Smooth muscle cell (in vitro differentiated cells): ENCODE results near the gene PLA2G12B. TPM values are rescaled to one million over a fixed set of nuclear protein-coding genes. Genes with fewer than 3 reads are reported as not detected.

Experiments
- DNase-seq: peaks from one replicate; lab custom pipeline; 2025; ENCODE audit not compliant: unreplicated experiment; lab: John Stamatoyannopoulos, UW
- H2AFZ ChIP-seq: fragments of 200-600 bp; sonication (generic); 2 replicates; pipeline ENCODE4 v1.6.0; 2016; ENCODE audit warnings: antibody characterized with exemption, low read depth, mild to moderate bottlenecking
- H3F3A ChIP-seq: fragments of 200-600 bp; sonication (generic); 2 replicates; pipeline ENCODE4 v1.6.0; 2017; ENCODE audit warnings: antibody characterized with exemption, low read depth
- H3K27ac ChIP-seq: fragments of 200-600 bp; sonication (generic); 2 replicates; pipeline ENCODE4 v1.5.1; 2016; ENCODE audit warnings: low read depth, mild to moderate bottlenecking
- H3K27me3 ChIP-seq: fragments of 200-600 bp; sonication (generic); 2 replicates; pipeline ENCODE4 v1.6.1; 2016; ENCODE audit warnings: low read depth, mild to moderate bottlenecking
- H3K36me3 ChIP-seq: fragments of 200-600 bp; sonication (generic); 2 replicates; pipeline ENCODE4 v1.5.1; 2016; ENCODE audit warnings: low read depth
- H3K4me1 ChIP-seq: fragments of 200-600 bp; sonication (generic); 2 replicates; pipeline ENCODE4 v1.5.1; 2016; ENCODE audit warnings: low read depth
- H3K4me2 ChIP-seq: fragments of 200-600 bp; sonication (generic); 2 replicates; pipeline ENCODE4 v1.6.0; 2016; ENCODE audit warnings: mild to moderate bottlenecking
- H3K4me3 ChIP-seq: fragments of 200-600 bp; sonication (generic); 2 replicates; pipeline ENCODE4 v1.5.1; 2016; ENCODE audit warnings: mild to moderate bottlenecking
- H3K79me2 ChIP-seq: fragments of 200-600 bp; sonication (generic); 2 replicates; pipeline ENCODE4 v1.6.0; 2016; ENCODE audit warnings: low read depth, mild to moderate bottlenecking
- H3K9ac ChIP-seq: fragments of 200-600 bp; sonication (generic); 2 replicates; pipeline ENCODE4 v1.6.0; 2016; ENCODE audit warnings: low read depth
- H3K9me3 ChIP-seq: fragments of 200-600 bp; sonication (generic); replicated peaks from 2 replicates; pipeline ENCODE4 v1.5.1; 2016; ENCODE audit warnings: low read depth
- H4K20me1 ChIP-seq: fragments of 200-600 bp; sonication (generic); 2 replicates; pipeline ENCODE4 v1.6.0; 2016; ENCODE audit warnings: low read depth
- CTCF ChIP-seq: fragments of 200-600 bp; sonication (generic); IDR thresholded peaks from 2 replicates; pipeline ENCODE4 v1.5.1; 2017; ENCODE audit warnings: borderline replicate concordance, mild to moderate bottlenecking, antibody characterized with exemption; ENCODE audit not compliant: insufficient read depth, poor library complexity, severe bottlenecking
- WGBS: methylation state at CpG from one replicate; pipeline ENCODE4 v1.1.7; 2016; ENCODE audit warnings: low lambda C conversion rate; 5-methylcytosine and 5-hydroxymethylcytosine counted together
- polyA plus RNA-seq: library from polyadenylated mRNA; unstranded; fragments of >200 nt; fragmentation: Nextera tagmentation; extraction: Ambion mirVana; gene quantifications from 2 replicates; pipeline ENCODE4 v1.2.1, GENCODE V29; 2016
- total RNA-seq: library from RNA; depleted of rRNA; stranded (reverse); fragments of >200 nt; gene quantifications from 2 replicates; pipeline ENCODE4 v1.2.3, GENCODE V29; 2014

Gene PLA2G12B
- total and polyA plus RNA-seq, 2 experiments from 2014 or later, result not detected

- no peak for TF ChIP-seq CTCF
- DNase-seq, result no peak
- Histone ChIP-seq H3K79me2 (no peaks in the 10 kb centered on the region), H4K20me1 (no peaks in the 10 kb centered on the region), H3K9me3 (no peaks in the 10 kb centered on the region), H3K27me3 (no peaks in the 10 kb centered on the region), H3F3A (no peaks in the 10 kb centered on the region), H3K9ac (no peak overlapping the region), H2AFZ (no peak overlapping the region), H3K4me3 (no peak overlapping the region), H3K4me1 (no peaks in the 10 kb centered on the region), H3K4me2 (no peak overlapping the region), H3K36me3 (no peaks in the 10 kb centered on the region), H3K27ac (no peak overlapping the region)
- WGBS, result 93% methylated on average over 10 of the region's 10 CpGs
Measured at GRCh38 chr10:72898616-72899015, 56.0 kb downstream of the PLA2G12B start.

GRCh38 chr10:72895236-72895850, 59.3 kb downstream of the PLA2G12B start:
- H3K9ac ChIP-seq, result no peak overlapping the region
- no peak overlapping the region for H3K4me2 ChIP-seq
- no peak for DNase-seq
- H4K20me1 ChIP-seq, result no peaks in the 10 kb centered on the region
- no peaks in the 10 kb centered on the region for H3K9me3 ChIP-seq
- H3K27me3 ChIP-seq, result no peaks in the 10 kb centered on the region
- H3K4me1 ChIP-seq, result peaks cover 4% of the 10 kb centered on the region
- 91% methylated on average over 11 of the region's 11 CpGs for WGBS
- TF ChIP-seq CTCF, result no peak
- no peaks in the 10 kb centered on the region for H3K36me3 ChIP-seq
- H3K27ac ChIP-seq, result no peak overlapping the region
- H3F3A ChIP-seq, result no peaks in the 10 kb centered on the region
- no peak overlapping the region for H2AFZ ChIP-seq
- no peaks in the 10 kb centered on the region for H3K79me2 ChIP-seq
- H3K4me3 ChIP-seq, result no peak overlapping the region

GRCh38 chr10:72893136-72893798, 61.3 kb downstream of the PLA2G12B start, which contains the start of gene OIT3:
TSS of gene OIT3 (plus strand) at chr10:72893739. CDS start at chr10:72893799, 60 bp downstream.
- no peak within 1 kb of the TSS for H3K27ac ChIP-seq
- H3K4me1 ChIP-seq, result peaks cover 4% of the 10 kb centered on the region

More at GRCh38 chr10:72893136-72893798, 61.3 kb downstream of the PLA2G12B start, which contains the start of gene OIT3:
- Histone ChIP-seq H3K9ac (no peak within 1 kb of the TSS), H3F3A (no peaks in the 10 kb centered on the region), H3K9me3 (no peaks in the 10 kb centered on the region), H3K36me3 (no peaks in the 10 kb centered on the region), H3K27me3 (no peaks in the 10 kb centered on the region), H3K4me3 (no peak within 1 kb of the TSS), H2AFZ (no peak within 1 kb of the TSS), H4K20me1 (no peaks in the 10 kb centered on the region), H3K79me2 (no peaks in the 10 kb centered on the region), H3K4me2 (no peak within 1 kb of the TSS)
- no peak for DNase-seq
- WGBS, result 60% methylated on average over 4 of the region's 4 CpGs
- TF ChIP-seq CTCF, result no peak
